GM18868 (cell line): ENCODE results near the gene URM1.
A peak's percentile ranks its signal among the peaks of the same experiment; 100 is the strongest.

Experiments
- ATAC-seq: cut with Tn5 transposase; IDR thresholded peaks from one replicate; pipeline ENCODE4 v1.9.1; 2021; ENCODE audit warnings: mild to moderate bottlenecking, moderate library complexity; ENCODE audit not compliant: unreplicated experiment

The URM1 gene

GRCh38 chr9:128344931-128345605 lies 26.1 kb upstream of the URM1 start:
- no peak for ATAC-seq

- ATAC-seq, result no peak
Observed at GRCh38 chr9:128349125-128349524, 22.0 kb upstream of the URM1 start.

GRCh38 chr9:128349772-128350171 lies 21.4 kb upstream of the URM1 start:
- ATAC-seq, result no peak

GRCh38 chr9:128355451-128355850 lies 15.7 kb upstream of the URM1 start:
- ATAC-seq, result no peak

GRCh38 chr9:128358090-128358489 lies 13.1 kb upstream of the URM1 start:
- no peak for ATAC-seq

- ATAC-seq, result no peak
Observed at GRCh38 chr9:128358861-128359260, 12.3 kb upstream of the URM1 start.

GRCh38 chr9:128360826-128361225 lies 10.3 kb upstream of the URM1 start:
- no peak for ATAC-seq

GRCh38 chr9:128361296-128361985 lies 9.7 kb upstream of the URM1 start:
- ATAC-seq, result no peak

- peak; percentile 62 for ATAC-seq
Observed at GRCh38 chr9:128361986-128362646, 9.1 kb upstream of the URM1 start.

GRCh38 chr9:128362774-128363173 lies 8.4 kb upstream of the URM1 start:
- no peak for ATAC-seq

GRCh38 chr9:128365525-128365924 lies 5.6 kb upstream of the URM1 start:
- ATAC-seq, result no peak

GRCh38 chr9:128369024-128369706 lies 2.0 kb upstream of the URM1 start:
- ATAC-seq, result no peak

- no peak for ATAC-seq
Observed at GRCh38 chr9:128370367-128370751, 815 bp upstream of the URM1 start.

- no peak for ATAC-seq
Observed at GRCh38 chr9:128371630-128372117, 500 bp downstream of the URM1 start.

- ATAC-seq, result no peak
Observed at GRCh38 chr9:128372188-128372641, 1.0 kb downstream of the URM1 start.

GRCh38 chr9:128372784-128373183 lies 1.6 kb downstream of the URM1 start:
- no peak for ATAC-seq

GRCh38 chr9:128374221-128374675 lies 3.1 kb downstream of the URM1 start:
- ATAC-seq, result no peak

- ATAC-seq, result no peak
Observed at GRCh38 chr9:128375865-128376264, 4.7 kb downstream of the URM1 start.

- ATAC-seq, result no peak
Observed at GRCh38 chr9:128382261-128382660, 11.1 kb downstream of the URM1 start.

GRCh38 chr9:128383007-128383753 lies 12.0 kb downstream of the URM1 start:
- ATAC-seq, result no peak
